GM10266 (cell line): ENCODE measurements around the gene BEND5.

ENCODE experiments used
- DNase-seq: peaks from one replicate; pipeline ENCODE4 v3.0.0; 2012; ENCODE audit errors: extremely low spot score
- CTCF ChIP-seq: IDR thresholded peaks from 2 replicates; pipeline ENCODE4 v1.5.1; 2012; ENCODE audit warnings: mild to moderate bottlenecking, low read depth; ENCODE audit not compliant: control insufficient read depth, insufficient read depth; ENCODE audit errors: missing control alignments

BEND5 gene

GRCh38 chr1:48715921-48716320 lies 60.8 kb downstream of the BEND5 start:
- no peak for TF ChIP-seq CTCF
- no peak for DNase-seq

GRCh38 chr1:48710915-48711314 lies 65.8 kb downstream of the BEND5 start:
- no peak for TF ChIP-seq CTCF
- no peak for DNase-seq

GRCh38 chr1:48710318-48710717 lies 66.4 kb downstream of the BEND5 start:
- no peak for TF ChIP-seq CTCF

GRCh38 chr1:48704736-48705135 lies 72.0 kb downstream of the BEND5 start:
- no peak for DNase-seq
- TF ChIP-seq CTCF, result no peak

More at GRCh38 chr1:48710318-48710717, 66.4 kb downstream of the BEND5 start:
- no peak for DNase-seq

GRCh38 chr1:48701445-48701844 lies 75.2 kb downstream of the BEND5 start:
- DNase-seq, result no peak
- TF ChIP-seq CTCF, result no peak

GRCh38 chr1:48697066-48697707 lies 79.5 kb downstream of the BEND5 start:
- TF ChIP-seq CTCF, result peak; percentile 89
- peak; percentile 61 for DNase-seq

- no peak for DNase-seq
- TF ChIP-seq CTCF, result no peak
Observed at GRCh38 chr1:48695161-48695560, 81.5 kb downstream of the BEND5 start.
